Measurements from ENCODE around the gene CDK10. TPM values are rescaled to one million over a fixed set of nuclear protein-coding genes. Genes with fewer than 3 reads are reported as not detected.

CDK10 gene
- total and polyA plus RNA-seq, 9 of the 15 experiments (the other 6 are each of a cell fraction or from before 2014, with no cell fraction given): 2.0 to 85.1 (median 40.1) TPM

DNA sequence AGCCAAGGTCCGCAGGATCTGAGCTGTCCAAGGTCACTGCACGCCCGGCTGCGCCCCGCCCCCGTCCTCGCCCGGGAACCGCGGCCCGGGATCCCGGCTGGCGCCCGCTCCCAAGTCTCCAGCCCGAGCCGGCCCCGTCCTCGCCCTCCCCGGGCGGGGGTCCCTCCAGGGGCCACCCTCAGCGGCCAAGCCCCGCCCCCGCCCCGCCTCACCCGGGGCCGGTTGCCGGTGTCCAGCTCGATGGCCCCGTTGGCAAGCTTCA, 34.0 kb downstream of the CDK10 start (continued):
- TF ChIP-seq SAP30 (IDR thresholded peaks at IDR 0.05; ENCODE audit: borderline replicate concordance, insufficient read depth, low read depth, low read length, poor library complexity, severe bottlenecking): peak; percentile 84
- TF ChIP-seq MITF (IDR thresholded peaks at IDR 0.05): no peak
- no peak for TF ChIP-seq PRMT5 (CRISPR knock-in tag; IDR thresholded peaks at IDR 0.05)
- no peak for TF ChIP-seq TFAM (CRISPR knock-in tag; conservative IDR thresholded peaks at IDR 0.05)
- TF ChIP-seq, protein P1, sequence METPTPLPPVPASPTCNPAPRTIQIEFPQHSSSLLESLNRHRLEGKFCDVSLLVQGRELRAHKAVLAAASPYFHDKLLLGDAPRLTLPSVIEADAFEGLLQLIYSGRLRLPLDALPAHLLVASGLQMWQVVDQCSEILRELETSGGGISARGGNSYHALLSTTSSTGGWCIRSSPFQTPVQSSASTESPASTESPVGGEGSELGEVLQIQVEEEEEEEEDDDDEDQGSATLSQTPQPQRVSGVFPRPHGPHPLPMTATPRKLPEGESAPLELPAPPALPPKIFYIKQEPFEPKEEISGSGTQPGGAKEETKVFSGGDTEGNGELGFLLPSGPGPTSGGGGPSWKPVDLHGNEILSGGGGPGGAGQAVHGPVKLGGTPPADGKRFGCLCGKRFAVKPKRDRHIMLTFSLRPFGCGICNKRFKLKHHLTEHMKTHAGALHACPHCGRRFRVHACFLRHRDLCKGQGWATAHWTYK (CRISPR knock-in tag; IDR thresholded peaks at IDR 0.05): no peak
- TF ChIP-seq ZNF561 (CRISPR knock-in tag; conservative IDR thresholded peaks at IDR 0.05): no peak
- TF ChIP-seq, protein P2, sequence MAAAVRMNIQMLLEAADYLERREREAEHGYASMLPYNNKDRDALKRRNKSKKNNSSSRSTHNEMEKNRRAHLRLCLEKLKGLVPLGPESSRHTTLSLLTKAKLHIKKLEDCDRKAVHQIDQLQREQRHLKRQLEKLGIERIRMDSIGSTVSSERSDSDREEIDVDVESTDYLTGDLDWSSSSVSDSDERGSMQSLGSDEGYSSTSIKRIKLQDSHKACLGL (CRISPR knock-in tag; IDR thresholded peaks at IDR 0.05; ENCODE audit: borderline replicate concordance, poor library complexity, severe bottlenecking): no peak
- no peak for TF ChIP-seq PHTF2 (CRISPR knock-in tag; IDR thresholded peaks at IDR 0.05)
- TF ChIP-seq, protein P3, sequence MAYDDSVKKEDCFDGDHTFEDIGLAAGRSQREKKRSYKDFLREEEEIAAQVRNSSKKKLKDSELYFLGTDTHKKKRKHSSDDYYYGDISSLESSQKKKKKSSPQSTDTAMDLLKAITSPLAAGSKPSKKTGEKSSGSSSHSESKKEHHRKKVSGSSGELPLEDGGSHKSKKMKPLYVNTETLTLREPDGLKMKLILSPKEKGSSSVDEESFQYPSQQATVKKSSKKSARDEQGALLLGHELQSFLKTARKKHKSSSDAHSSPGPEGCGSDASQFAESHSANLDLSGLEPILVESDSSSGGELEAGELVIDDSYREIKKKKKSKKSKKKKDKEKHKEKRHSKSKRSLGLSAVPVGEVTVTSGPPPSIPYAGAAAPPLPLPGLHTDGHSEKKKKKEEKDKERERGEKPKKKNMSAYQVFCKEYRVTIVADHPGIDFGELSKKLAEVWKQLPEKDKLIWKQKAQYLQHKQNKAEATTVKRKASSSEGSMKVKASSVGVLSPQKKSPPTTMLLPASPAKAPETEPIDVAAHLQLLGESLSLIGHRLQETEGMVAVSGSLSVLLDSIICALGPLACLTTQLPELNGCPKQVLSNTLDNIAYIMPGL (CRISPR knock-in tag; IDR thresholded peaks at IDR 0.05): 0 out of 2 replicates have a peak, but pooled peaks have one; percentile 25
- no peak for TF ChIP-seq RBM39 (optimal IDR thresholded peaks at IDR 0.05; ENCODE audit: low read depth, low read length)
- TF ChIP-seq, protein P4, sequence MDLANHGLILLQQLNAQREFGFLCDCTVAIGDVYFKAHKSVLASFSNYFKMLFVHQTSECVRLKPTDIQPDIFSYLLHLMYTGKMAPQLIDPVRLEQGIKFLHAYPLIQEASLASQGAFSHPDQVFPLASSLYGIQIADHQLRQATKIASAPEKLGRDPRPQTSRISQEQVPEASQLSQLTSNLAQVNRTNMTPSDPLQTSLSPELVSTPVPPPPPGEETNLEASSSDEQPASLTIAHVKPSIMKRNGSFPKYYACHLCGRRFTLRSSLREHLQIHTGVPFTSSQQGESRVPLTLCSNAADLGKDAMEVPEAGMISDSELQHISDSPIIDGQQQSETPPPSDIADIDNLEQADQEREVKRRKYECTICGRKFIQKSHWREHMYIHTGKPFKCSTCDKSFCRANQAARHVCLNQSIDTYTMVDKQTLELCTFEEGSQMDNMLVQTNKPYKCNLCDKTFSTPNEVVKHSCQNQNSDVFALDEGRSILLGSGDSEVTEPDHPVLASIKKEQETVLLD (IDR thresholded peaks at IDR 0.05): no peak
- no peak for TF ChIP-seq MAFF (IDR thresholded peaks at IDR 0.05; ENCODE audit: low read length)
- TF ChIP-seq, protein P5, sequence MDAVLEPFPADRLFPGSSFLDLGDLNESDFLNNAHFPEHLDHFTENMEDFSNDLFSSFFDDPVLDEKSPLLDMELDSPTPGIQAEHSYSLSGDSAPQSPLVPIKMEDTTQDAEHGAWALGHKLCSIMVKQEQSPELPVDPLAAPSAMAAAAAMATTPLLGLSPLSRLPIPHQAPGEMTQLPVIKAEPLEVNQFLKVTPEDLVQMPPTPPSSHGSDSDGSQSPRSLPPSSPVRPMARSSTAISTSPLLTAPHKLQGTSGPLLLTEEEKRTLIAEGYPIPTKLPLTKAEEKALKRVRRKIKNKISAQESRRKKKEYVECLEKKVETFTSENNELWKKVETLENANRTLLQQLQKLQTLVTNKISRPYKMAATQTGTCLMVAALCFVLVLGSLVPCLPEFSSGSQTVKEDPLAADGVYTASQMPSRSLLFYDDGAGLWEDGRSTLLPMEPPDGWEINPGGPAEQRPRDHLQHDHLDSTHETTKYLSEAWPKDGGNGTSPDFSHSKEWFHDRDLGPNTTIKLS (IDR thresholded peaks at IDR 0.05; ENCODE audit: borderline replicate concordance, low read depth): no peak
- no peak for TF ChIP-seq TCFL5 (CRISPR knock-in tag; conservative IDR thresholded peaks at IDR 0.05)
- TF ChIP-seq GATAD2B (IDR thresholded peaks at IDR 0.05; ENCODE audit: borderline replicate concordance): no peak
- no peak for TF ChIP-seq BRF1 (IDR thresholded peaks at IDR 0.05; ENCODE audit: borderline replicate concordance, extremely low read depth, insufficient read length)
- no peak for TF ChIP-seq CTBP1 (IDR thresholded peaks at IDR 0.05; ENCODE audit: borderline replicate concordance)
- TF ChIP-seq MCM7 (IDR thresholded peaks at IDR 0.05): no peak
